DMS79 (cell line): Measurements from ENCODE around the gene GK2.

Experiments used
- DNase-seq: peaks from one replicate; lab custom pipeline; 2025; lab: John Stamatoyannopoulos, UW

GK2 gene

GRCh38 chr4:79385641-79386040 is 22.4 kb downstream of the GK2 start:
- no peak for DNase-seq

DNA sequence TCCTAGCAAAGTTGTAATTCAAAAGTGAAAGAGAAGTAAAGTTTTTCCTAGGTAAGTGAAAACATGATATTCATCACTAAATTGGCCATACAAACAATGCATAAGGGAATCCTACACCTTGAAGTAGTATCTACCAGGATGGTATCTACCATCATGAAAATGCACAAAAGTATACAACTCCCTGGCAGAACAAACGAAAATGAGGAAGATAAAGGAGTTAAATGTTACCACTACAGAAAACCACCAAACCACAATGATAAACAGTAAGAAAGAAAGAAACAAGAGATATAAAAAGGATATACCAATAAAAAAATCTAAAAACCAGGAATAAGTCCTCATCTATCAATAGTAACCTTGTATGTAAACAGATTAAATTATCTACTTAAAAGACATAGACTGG is 26.9 kb downstream of the GK2 start:
- no peak for DNase-seq

GRCh38 chr4:79370026-79370425 is 38.0 kb downstream of the GK2 start:
- no peak for DNase-seq

GRCh38 chr4:79367096-79367495 is 40.9 kb downstream of the GK2 start:
- no peak for DNase-seq

DNA sequence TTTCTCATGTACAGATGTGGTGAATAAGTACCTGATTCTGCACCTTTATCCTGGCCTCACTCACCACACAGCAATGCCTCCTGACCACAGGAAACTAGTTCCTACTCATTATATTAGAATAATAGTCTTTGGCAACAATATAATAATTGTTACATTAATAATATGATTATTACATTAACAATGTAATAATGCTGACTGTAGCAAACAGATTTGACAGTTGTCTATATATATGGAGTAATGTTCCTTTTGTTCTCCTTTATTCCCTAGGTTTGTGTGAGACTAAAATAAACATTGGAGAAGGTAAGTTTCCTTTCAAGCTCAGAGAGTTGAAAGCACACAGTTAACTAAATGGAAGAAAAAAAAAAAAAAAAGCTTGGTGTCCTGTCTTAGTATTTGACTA is 41.6 kb downstream of the GK2 start:
- no peak for DNase-seq

- DNase-seq = no peak
These were observed 44.0 kb downstream of the GK2 start for GRCh38 chr4:79364061-79364460.

DNA sequence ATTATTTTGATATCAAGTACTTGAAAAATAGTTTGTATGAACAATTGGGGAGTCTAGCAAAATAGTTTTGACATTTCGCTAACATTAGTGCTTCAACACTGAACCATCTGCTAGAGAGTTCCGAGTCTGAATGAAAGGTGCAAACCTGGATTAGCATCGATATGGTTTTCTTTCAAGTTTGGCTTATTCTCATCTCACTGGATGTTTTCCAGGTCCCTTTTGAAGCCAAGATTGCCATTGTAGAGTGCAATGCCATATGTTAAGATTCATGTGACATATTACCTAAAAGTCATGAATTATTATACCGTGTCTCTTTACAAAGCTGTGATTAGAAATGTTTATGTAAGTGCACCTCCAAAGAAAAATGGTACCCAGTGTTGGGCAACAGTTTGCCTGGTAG is 45.4 kb downstream of the GK2 start:
- no peak for DNase-seq

DNA sequence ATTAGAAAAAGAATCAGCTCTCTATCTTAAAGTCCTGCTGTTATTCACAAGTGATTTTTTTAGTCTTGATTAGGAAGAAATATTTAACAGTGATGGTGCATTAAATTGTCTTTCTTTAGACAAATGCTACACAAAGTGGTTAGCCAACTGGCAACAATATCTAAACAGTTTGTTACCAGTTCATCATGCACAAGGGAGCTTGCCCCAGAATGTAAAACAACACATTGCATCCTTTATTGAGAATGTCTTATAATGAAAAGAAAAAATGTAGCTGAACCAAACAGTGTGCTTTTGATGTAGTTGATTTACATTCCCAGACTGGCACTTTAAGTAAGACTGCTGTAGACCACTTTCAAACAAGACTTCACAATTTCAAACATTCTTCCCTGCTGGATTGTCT is 48.0 kb downstream of the GK2 start:
- no peak for DNase-seq

GRCh38 chr4:79358438-79358837 is 49.6 kb downstream of the GK2 start:
- DNase-seq = no peak

DNA sequence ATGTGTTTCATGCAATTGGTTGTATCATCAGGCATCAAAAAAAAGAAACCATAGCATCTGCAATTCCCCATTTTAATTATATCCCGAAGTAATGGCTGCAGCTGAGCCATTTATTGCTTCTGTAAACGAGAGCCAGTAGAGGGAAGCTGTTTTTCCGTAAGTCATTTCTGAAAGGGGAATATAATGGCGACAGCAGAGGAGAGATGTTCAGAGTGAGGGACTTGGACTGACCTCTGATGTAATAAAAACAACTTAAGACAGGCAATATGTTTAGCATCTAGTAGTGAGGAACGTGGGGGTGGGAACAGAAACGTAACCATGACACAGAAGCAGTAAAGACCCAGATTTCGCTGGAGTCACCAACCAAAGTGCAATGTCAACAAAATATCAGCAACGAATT is 50.7 kb downstream of the GK2 start:
- DNase-seq = no peak
